IMR-90 (cell line): ENCODE measurements around the gene SNAPC2. TPM values are rescaled to one million over a fixed set of nuclear protein-coding genes. Genes with fewer than 3 reads are reported as not detected.

Experiments used
- ATAC-seq: fragments of 200-7000 bp; cut with Tn5 transposase; 2 replicates; pipeline ENCODE4 v1.9.1; 2020; ENCODE audit warnings: low read depth, mild to moderate bottlenecking, moderate library complexity
- BruUV-seq: library from RNA; stranded (reverse); fragments of 400-500 nt; replicated peaks from 2 replicates; lab custom pipeline; 2021; lab: Mats Ljungman, UMichigan
- CTCF ChIA-PET: fragments of 300-600 bp; formaldehyde crosslinking; extraction: SDS; loops from one replicate; lab custom pipeline; 2021; ENCODE audit warnings: antibody characterized with exemption; lab: Yijun Ruan, JAX
- POLR2A ChIA-PET: fragments of 300-600 bp; sonication (Branson Sonifier 250); formaldehyde crosslinking; loops from one replicate; lab custom pipeline; 2022; ENCODE audit warnings: antibody characterized with exemption; ENCODE audit not compliant: unreplicated experiment; lab: Charles Lee
- DNase-seq: peaks from one replicate; pipeline ENCODE4 v3.0.0; 2013
- H2AFZ ChIP-seq: replicated peaks from 2 replicates; pipeline ENCODE3; 2013; ENCODE audit warnings: low read length, mild to moderate bottlenecking; ENCODE audit not compliant: poor library complexity
- H2AK5ac ChIP-seq: 2 replicates; pipeline ENCODE4 v1.6.1; 2013; ENCODE audit warnings: low read depth, low read length, inconsistent platforms
- H2AK9ac ChIP-seq: replicated peaks from 2 replicates; pipeline ENCODE3; 2013; ENCODE audit warnings: mild to moderate bottlenecking, low read depth, low read length, moderate library complexity; ENCODE audit not compliant: poor library complexity
- H2BK120ac ChIP-seq: 2 replicates; pipeline ENCODE4 v1.6.1; 2013; ENCODE audit warnings: low read depth, low read length, inconsistent platforms
- H2BK15ac ChIP-seq: 3 replicates; pipeline ENCODE4 v1.6.1; 2013; ENCODE audit warnings: low read depth, low read length, inconsistent platforms
- H2BK20ac ChIP-seq: 2 replicates; pipeline ENCODE4 v1.6.1; 2013; ENCODE audit warnings: low read depth, mild to moderate bottlenecking, inconsistent platforms, low read length, moderate library complexity
- H2BK5ac ChIP-seq: 2 replicates; pipeline ENCODE4 v1.6.1; 2013; ENCODE audit warnings: mild to moderate bottlenecking, low read depth, low read length, inconsistent platforms; ENCODE audit not compliant: poor library complexity, severe bottlenecking
- H3K14ac ChIP-seq: replicated peaks from 2 replicates; pipeline ENCODE4 v1.6.1; 2013; ENCODE audit warnings: low read depth, low read length, inconsistent platforms
- H3K18ac ChIP-seq: 2 replicates; pipeline ENCODE4 v1.6.1; 2013; ENCODE audit warnings: low read depth, low read length, control low read depth
- H3K23ac ChIP-seq: 2 replicates; pipeline ENCODE4 v1.6.1; 2013; ENCODE audit warnings: low read depth, low read length, inconsistent platforms
- H3K27ac ChIP-seq: 2 replicates; pipeline ENCODE4 v1.5.1; 2013; ENCODE audit warnings: mild to moderate bottlenecking, control low read depth, low read length; ENCODE audit not compliant: insufficient read depth
- H3K27me3 ChIP-seq: 2 replicates; pipeline ENCODE4 v1.6.1; 2013; ENCODE audit warnings: low read length; ENCODE audit not compliant: control insufficient read depth, insufficient read depth
- H3K36me3 ChIP-seq: 2 replicates; pipeline ENCODE4 v1.6.1; 2013; ENCODE audit warnings: low read length, mixed read lengths; ENCODE audit not compliant: control insufficient read depth, insufficient read depth
- H3K4ac ChIP-seq: 2 replicates; pipeline ENCODE4 v1.6.1; 2013; ENCODE audit warnings: low read depth, low read length, inconsistent platforms
- H3K4me1 ChIP-seq: 2 replicates; pipeline ENCODE4 v1.6.1; 2013; ENCODE audit warnings: low read length, mixed read lengths; ENCODE audit not compliant: control insufficient read depth, insufficient read depth
- H3K4me2 ChIP-seq: 2 replicates; pipeline ENCODE4 v1.6.1; 2013; ENCODE audit warnings: low read depth, mild to moderate bottlenecking, control low read depth, low read length, moderate library complexity
- H3K4me3 ChIP-seq: 2 replicates; pipeline ENCODE4 v1.5.1; 2013; ENCODE audit warnings: low read depth, mild to moderate bottlenecking, control low read depth, low read length, moderate library complexity; ENCODE audit not compliant: insufficient read depth
- H3K56ac ChIP-seq: 2 replicates; pipeline ENCODE4 v1.6.1; 2013; ENCODE audit warnings: low read length, inconsistent platforms; ENCODE audit not compliant: insufficient read depth; ENCODE audit errors: extremely low read depth
- H3K79me1 ChIP-seq, 2 experiments: 2 replicates each; pipeline ENCODE4 v1.6.1; 2013; ENCODE audit warnings: low read length in 2 of 2, inconsistent platforms in 1 of 2, low read depth in 1 of 2
- H3K9ac ChIP-seq: 2 replicates; pipeline ENCODE4 v1.6.1; 2013; ENCODE audit warnings: low read depth, low read length, control low read depth
- H3K9me1 ChIP-seq: 2 replicates; pipeline ENCODE4 v1.6.1; 2013; ENCODE audit warnings: low read length, inconsistent platforms; ENCODE audit not compliant: insufficient read depth
- H3K9me3 ChIP-seq: 2 replicates; pipeline ENCODE4 v1.6.1; 2013; ENCODE audit warnings: low read length; ENCODE audit not compliant: control insufficient read depth, insufficient read depth
- H4K20me1 ChIP-seq: 2 replicates; pipeline ENCODE4 v1.6.1; 2013; ENCODE audit warnings: low read length, inconsistent platforms; ENCODE audit not compliant: insufficient read depth
- H4K5ac ChIP-seq: 2 replicates; pipeline ENCODE4 v1.6.1; 2013; ENCODE audit warnings: mild to moderate bottlenecking, low read depth, low read length, control low read depth
- H4K8ac ChIP-seq, 2 experiments: 2 replicates each; pipeline ENCODE4 v1.6.1; 2013; ENCODE audit warnings: low read depth in 2 of 2, low read length in 2 of 2, control low read depth in 1 of 2, inconsistent platforms in 1 of 2
- H4K91ac ChIP-seq: 2 replicates; pipeline ENCODE4 v1.6.1; 2013; ENCODE audit warnings: low read depth, low read length, inconsistent platforms; ENCODE audit not compliant: insufficient read depth
- CEBPB ChIP-seq: IDR thresholded peaks from 2 replicates; pipeline ENCODE4 v1.6.1; 2012; ENCODE audit warnings: low read depth, low read length, improper control_type of control experiment
- CHD1 ChIP-seq: IDR thresholded peaks from 2 replicates; pipeline ENCODE4 v1.6.1; 2012; ENCODE audit warnings: low read depth, low read length, improper control_type of control experiment
- FOS ChIP-seq: fragments of 150-350 bp; IDR thresholded peaks from 2 replicates; pipeline ENCODE4 v1.6.1; 2016; ENCODE audit warnings: low read depth, low read length
- MAFK ChIP-seq: IDR thresholded peaks from 2 replicates; pipeline ENCODE4 v1.6.1; 2012; ENCODE audit warnings: low read depth, low read length, improper control_type of control experiment
- MAZ ChIP-seq: IDR thresholded peaks from 2 replicates; pipeline ENCODE4 v1.6.1; 2012; ENCODE audit warnings: low read depth, mild to moderate bottlenecking, low read length, improper control_type of control experiment, moderate library complexity, borderline replicate concordance
- RAD21 ChIP-seq: IDR thresholded peaks from 2 replicates; pipeline ENCODE4 v1.6.1; 2012; ENCODE audit warnings: low read length, improper control_type of control experiment
- RCOR1 ChIP-seq: IDR thresholded peaks from 2 replicates; pipeline ENCODE4 v1.6.1; 2012; ENCODE audit warnings: mild to moderate bottlenecking, low read length, improper control_type of control experiment; ENCODE audit not compliant: insufficient replicate concordance
- RFX5 ChIP-seq: IDR thresholded peaks from 2 replicates; pipeline ENCODE4 v1.8.0; 2012; ENCODE audit warnings: low read depth, mild to moderate bottlenecking, low read length, moderate library complexity
- WGBS, 2 experiments: methylation state at CpG; one replicate each; pipeline versions ENCODE4 v1.1.5 to v1.1.7; 2013; ENCODE audit warnings: missing lambda C conversion rate in 2 of 2; ENCODE audit not compliant: insufficient read length in 1 of 2; ENCODE audit errors: extremely low coverage in 2 of 2; 5-methylcytosine and 5-hydroxymethylcytosine counted together
- dilution Hi-C: fragments of 300-500 bp; cut with HindIII; formaldehyde crosslinking; loops from one replicate; pipeline ENCODE4 v1.14.3; 2018; ENCODE audit warnings: low sequenced_read_pairs; ENCODE audit not compliant: unreplicated experiment
- in situ Hi-C: fragments of 300-500 bp; cut with MboI; formaldehyde crosslinking; loops from 3 replicates; pipeline ENCODE4 v1.14.3; 2019; ENCODE audit warnings: low sequenced_read_pairs, inconsistent platforms, mixed read lengths
- intact Hi-C: fragments of 100-400 bp; cut with micrococcal nuclease; formaldehyde crosslinking; loops from 2 replicates; pipeline ENCODE4 v1.10.0; 2022
- polyA plus RNA-seq, 3 experiments: library from polyadenylated mRNA; depleted of rRNA; stranded (reverse); fragments of >200 nt; gene quantifications; 2 replicates each; pipeline ENCODE4 v1.2.3, GENCODE V29; 2012; ENCODE audit warnings: low replicate concordance in 1 of 3
- total RNA-seq: library from RNA; depleted of rRNA; stranded (reverse); fragments of >200 nt; gene quantifications from 2 replicates; pipeline ENCODE4 v1.2.3, GENCODE V29; 2012
- TF ChIP-seq, protein P1 (sequence below): fragments of 150-350 bp; IDR thresholded peaks from 2 replicates; pipeline ENCODE4 v1.6.1; 2017; ENCODE audit warnings: mild to moderate bottlenecking, antibody characterized with exemption, low read length, low read depth
- TF ChIP-seq, protein P2 (sequence below): conservative IDR thresholded peaks from 2 replicates; pipeline ENCODE4 v1.5.1; 2012; ENCODE audit warnings: mild to moderate bottlenecking, low read depth, low read length, improper control_type of control experiment
- TF ChIP-seq, protein P3 (sequence below): fragments of 150-350 bp; IDR thresholded peaks from 2 replicates; pipeline ENCODE4 v1.6.1; 2016; ENCODE audit warnings: low read depth, mild to moderate bottlenecking, low read length, moderate library complexity, borderline replicate concordance

SNAPC2 gene
- total and polyA plus RNA-seq, 2 of the 4 experiments (the other 2 are of a cell fraction), result 12.5 to 29.2 TPM

DNA sequence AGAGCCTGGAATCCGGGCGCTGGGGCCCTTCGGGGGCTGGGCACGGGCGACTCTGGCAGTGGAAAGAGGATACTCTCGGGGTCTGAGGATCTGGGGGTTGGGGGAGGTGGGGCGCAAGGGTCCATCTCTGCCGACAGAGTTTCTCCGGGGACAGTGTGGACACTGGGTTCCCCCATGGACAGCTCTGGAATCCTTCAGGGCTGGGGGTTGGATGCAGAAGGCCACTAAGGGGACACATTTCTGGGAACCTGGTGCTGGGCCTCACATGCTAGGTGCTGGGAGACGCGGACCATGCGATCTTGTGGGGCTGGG, 3.2 kb upstream of the SNAPC2 start:
- H4K20me1 ChIP-seq, result peaks cover 11% of the 10 kb centered on the region
- 0 out of 2 replicates have a peak overlapping the region, but pooled peaks have one; percentile 2 for H3K23ac ChIP-seq
- peaks cover 0 to 18% of the 10 kb centered on the region in 2 experiments; a peak in 2 of 4 replicates for H3K79me1 ChIP-seq
- no peak overlapping the region for H3K4ac ChIP-seq
- peaks cover 21% of the 10 kb centered on the region for H3K4me1 ChIP-seq
- no peak for TF ChIP-seq RFX5
- TF ChIP-seq CEBPB, result no peak
- TF ChIP-seq, protein P1, sequence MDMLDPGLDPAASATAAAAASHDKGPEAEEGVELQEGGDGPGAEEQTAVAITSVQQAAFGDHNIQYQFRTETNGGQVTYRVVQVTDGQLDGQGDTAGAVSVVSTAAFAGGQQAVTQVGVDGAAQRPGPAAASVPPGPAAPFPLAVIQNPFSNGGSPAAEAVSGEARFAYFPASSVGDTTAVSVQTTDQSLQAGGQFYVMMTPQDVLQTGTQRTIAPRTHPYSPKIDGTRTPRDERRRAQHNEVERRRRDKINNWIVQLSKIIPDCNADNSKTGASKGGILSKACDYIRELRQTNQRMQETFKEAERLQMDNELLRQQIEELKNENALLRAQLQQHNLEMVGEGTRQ, result no peak
- no peak for TF ChIP-seq RCOR1
- TF ChIP-seq MAZ, result no peak
- no peak for TF ChIP-seq MAFK
- TF ChIP-seq, protein P2, sequence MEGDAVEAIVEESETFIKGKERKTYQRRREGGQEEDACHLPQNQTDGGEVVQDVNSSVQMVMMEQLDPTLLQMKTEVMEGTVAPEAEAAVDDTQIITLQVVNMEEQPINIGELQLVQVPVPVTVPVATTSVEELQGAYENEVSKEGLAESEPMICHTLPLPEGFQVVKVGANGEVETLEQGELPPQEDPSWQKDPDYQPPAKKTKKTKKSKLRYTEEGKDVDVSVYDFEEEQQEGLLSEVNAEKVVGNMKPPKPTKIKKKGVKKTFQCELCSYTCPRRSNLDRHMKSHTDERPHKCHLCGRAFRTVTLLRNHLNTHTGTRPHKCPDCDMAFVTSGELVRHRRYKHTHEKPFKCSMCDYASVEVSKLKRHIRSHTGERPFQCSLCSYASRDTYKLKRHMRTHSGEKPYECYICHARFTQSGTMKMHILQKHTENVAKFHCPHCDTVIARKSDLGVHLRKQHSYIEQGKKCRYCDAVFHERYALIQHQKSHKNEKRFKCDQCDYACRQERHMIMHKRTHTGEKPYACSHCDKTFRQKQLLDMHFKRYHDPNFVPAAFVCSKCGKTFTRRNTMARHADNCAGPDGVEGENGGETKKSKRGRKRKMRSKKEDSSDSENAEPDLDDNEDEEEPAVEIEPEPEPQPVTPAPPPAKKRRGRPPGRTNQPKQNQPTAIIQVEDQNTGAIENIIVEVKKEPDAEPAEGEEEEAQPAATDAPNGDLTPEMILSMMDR, result no peak
- no peak for TF ChIP-seq FOS
- TF ChIP-seq RAD21, result no peak
- no peak for TF ChIP-seq CHD1
- TF ChIP-seq, protein P3, sequence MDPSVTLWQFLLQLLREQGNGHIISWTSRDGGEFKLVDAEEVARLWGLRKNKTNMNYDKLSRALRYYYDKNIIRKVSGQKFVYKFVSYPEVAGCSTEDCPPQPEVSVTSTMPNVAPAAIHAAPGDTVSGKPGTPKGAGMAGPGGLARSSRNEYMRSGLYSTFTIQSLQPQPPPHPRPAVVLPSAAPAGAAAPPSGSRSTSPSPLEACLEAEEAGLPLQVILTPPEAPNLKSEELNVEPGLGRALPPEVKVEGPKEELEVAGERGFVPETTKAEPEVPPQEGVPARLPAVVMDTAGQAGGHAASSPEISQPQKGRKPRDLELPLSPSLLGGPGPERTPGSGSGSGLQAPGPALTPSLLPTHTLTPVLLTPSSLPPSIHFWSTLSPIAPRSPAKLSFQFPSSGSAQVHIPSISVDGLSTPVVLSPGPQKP, result no peak
- ChIA-PET POLR2A (no interaction called here), CTCF (interaction anchor here (2.4 kb wide), 1 partner anchor 12 kb away, joined by 10 read pairs; no protein-coding TSS in a partner anchor)
- H3K9ac ChIP-seq, result no peak overlapping the region
- intact Hi-C loops, result no loop called here
- H3K4me3 ChIP-seq, result peak overlapping the region; percentile 44
- H2AK5ac ChIP-seq, result 0 out of 2 replicates have a peak overlapping the region, but pooled peaks have one; percentile 39
- H3K4me2 ChIP-seq, result peak overlapping the region; percentile 27
- H3K27ac ChIP-seq, result no peak overlapping the region
- H2BK5ac ChIP-seq, result no peak overlapping the region
- no peak overlapping the region for H2BK15ac ChIP-seq
- H3K14ac ChIP-seq, result no peak overlapping the region
- peak overlapping the region; percentile 47; the same call in 1 of the 2 replicates for H4K91ac ChIP-seq
- H3K56ac ChIP-seq, result no peak overlapping the region
- H3K9me3 ChIP-seq, result no peaks in the 10 kb centered on the region
- H4K5ac ChIP-seq, result no peak overlapping the region
- no TSS peak for BruUV-seq
- H3K36me3 ChIP-seq, result peaks cover 9% of the 10 kb centered on the region; the same call in 1 of the 2 replicates
- peaks cover 11% of the 10 kb centered on the region for H3K27me3 ChIP-seq
- H3K9me1 ChIP-seq, result peaks cover 9% of the 10 kb centered on the region
- WGBS, 2 experiments, result 29% methylated on average over 6 of the region's 12 CpGs; no CpG with 5 or more reads in 1 of the 2 experiments
- in situ Hi-C loops, result no loop called here
- peak overlapping the region; percentile 61 to 67; a peak in 1 of 4 replicates for H4K8ac ChIP-seq
- H2AFZ ChIP-seq, result peak overlapping the region; percentile 90
- H3K18ac ChIP-seq, result no peak overlapping the region
- no peak for DNase-seq
- no peak overlapping the region for H2BK120ac ChIP-seq
- H2BK20ac ChIP-seq, result no peak overlapping the region
- H2AK9ac ChIP-seq, result peak overlapping the region; percentile 48
- ATAC-seq, result no peak
- dilution Hi-C loops, result no loop called here
